Muscle of back (tissue), 13 donors: ENCODE results near the gene TMEM120A. TPM values are rescaled to one million over a fixed set of nuclear protein-coding genes. Genes with fewer than 3 reads are reported as not detected.
"Not testable (repeated sequence)": the region's sequence is repeated elsewhere in the genome, so short reads cannot be mapped to it uniquely, and the experiment has no call there.

Experiments used
- DNase-seq, 3 donors: peaks; one replicate each; pipeline versions ENCODE4 v3.0.0 to v3.0.0-alpha.2; 2013
- long read RNA-seq, 9 donors: transcript quantifications; one replicate each; lab custom pipeline, GENCODE V29; 2026
- polyA plus RNA-seq, 10 donors: library from polyadenylated mRNA; unstranded; fragments of 120-200 nt; gene quantifications; one replicate each; pipeline ENCODE4 v1.2.1, GENCODE V29; 2013; ENCODE audit not compliant: insufficient read length in 10 of 10

The TMEM120A gene
- 10 to 100 TPM; 34.2 to 54.9 (median 41.2) TPM for polyA plus RNA-seq
- long read RNA-seq, donor 1, transcript TMEM120A-214 (12 exons, 1,456 nt), result major isoform, 9 of 10 reads
- long read RNA-seq, donor 1, partial matches to known transcripts, result 0 of 10 reads
- long read RNA-seq, donor 1, other reads (novel, unspliced or antisense), result 0 of 10 reads
- long read RNA-seq, donor 2, partial matches to known transcripts, result 0 of 5 reads
- long read RNA-seq, donor 2, other reads (novel, unspliced or antisense), result 0 of 5 reads
- long read RNA-seq, donor 3, result 0 reads
- long read RNA-seq, donor 4, transcript TMEM120A-214 (12 exons, 1,456 nt), result major isoform, 8 of 9 reads
- long read RNA-seq, donor 4, partial matches to known transcripts, result 0 of 9 reads
- long read RNA-seq, donor 4, other reads (novel, unspliced or antisense), result 0 of 9 reads
- long read RNA-seq, donor 5, transcript TMEM120A-214 (12 exons, 1,456 nt), result major isoform, 14 of 18 reads
- long read RNA-seq, donor 5, partial matches to known transcripts, result 0 of 18 reads
- long read RNA-seq, donor 5, other reads (novel, unspliced or antisense), result 0 of 18 reads
- long read RNA-seq, donor 6, transcript TMEM120A-214 (12 exons, 1,456 nt), result major isoform, 9 of 10 reads
- long read RNA-seq, donor 6, partial matches to known transcripts, result 0 of 10 reads
- long read RNA-seq, donor 6, other reads (novel, unspliced or antisense), result 0 of 10 reads
- long read RNA-seq, donor 7, transcript TMEM120A-214 (12 exons, 1,456 nt), result major isoform, 5 of 6 reads
- long read RNA-seq, donor 7, partial matches to known transcripts, result 0 of 6 reads
- long read RNA-seq, donor 7, other reads (novel, unspliced or antisense), result 0 of 6 reads
- long read RNA-seq, donor 8, transcript TMEM120A-214 (12 exons, 1,456 nt), result major isoform, 5 of 6 reads
- long read RNA-seq, donor 8, partial matches to known transcripts, result 0 of 6 reads
- long read RNA-seq, donor 8, other reads (novel, unspliced or antisense), result 0 of 6 reads
- long read RNA-seq, donor 9, result 0 reads

- peak; percentile 94 to 97 (median 94) for DNase-seq
Measured at GRCh38 chr7:75994388-75995051, at the start of gene TMEM120A. Gene TMEM120A (minus strand): TSS chr7:75994595. CDS start chr7:75994570, 25 bp downstream.

- no peak for DNase-seq
Measured at GRCh38 chr7:76040126-76040525, 45.7 kb upstream of the TMEM120A start.

- peak; percentile 30 to 59 (median 45) for DNase-seq
Measured at GRCh38 chr7:76037310-76037709, 42.9 kb upstream of the TMEM120A start.

GRCh38 chr7:76031964-76032363 is 37.6 kb upstream of the TMEM120A start:
- no peak for DNase-seq

GRCh38 chr7:76029682-76030081 is 35.3 kb upstream of the TMEM120A start:
- DNase-seq, result not testable (repeated sequence)

- DNase-seq, result peak in 1 of 3 donors; percentile 32
Measured at GRCh38 chr7:76023002-76023401, 28.6 kb upstream of the TMEM120A start.

GRCh38 chr7:76022026-76022780 is 27.8 kb upstream of the TMEM120A start:
- no peak for DNase-seq

GRCh38 chr7:76020031-76020714 is 25.8 kb upstream of the TMEM120A start:
- DNase-seq, result peak; percentile 66 to 84 (median 81)

GRCh38 chr7:76018520-76018919 is 24.1 kb upstream of the TMEM120A start:
- DNase-seq, result not testable (repeated sequence)

GRCh38 chr7:76016191-76016947 is 22.0 kb upstream of the TMEM120A start:
- no peak for DNase-seq

GRCh38 chr7:76011442-76011861 is 17.1 kb upstream of the TMEM120A start:
- DNase-seq, result peak; percentile 65 to 92 (median 79)

- no peak for DNase-seq
Measured at GRCh38 chr7:76009672-76010600, 15.5 kb upstream of the TMEM120A start.

GRCh38 chr7:76008156-76008687 is 13.8 kb upstream of the TMEM120A start:
- DNase-seq, result no peak

- not testable (repeated sequence) for DNase-seq
Measured at GRCh38 chr7:76005004-76005403, 10.6 kb upstream of the TMEM120A start.

GRCh38 chr7:76003351-76003750 is 9.0 kb upstream of the TMEM120A start:
- DNase-seq, result no peak

GRCh38 chr7:76002822-76003221 is 8.4 kb upstream of the TMEM120A start:
- DNase-seq, result no peak

- DNase-seq, result no peak
Measured at GRCh38 chr7:76002139-76002538, 7.7 kb upstream of the TMEM120A start.

GRCh38 chr7:76000566-76000965 is 6.2 kb upstream of the TMEM120A start:
- peak in 1 of 3 donors; percentile 2 for DNase-seq
